ENCODE data around the gene CTIF. TPM values are rescaled to one million over a fixed set of nuclear protein-coding genes. Genes with fewer than 3 reads are reported as not detected.
A peak's percentile ranks its signal among the peaks of the same experiment; 100 is the strongest.

Gene CTIF
- polyA plus RNA-seq, 1 donor from 2014 or later: 50.2 TPM

DNA sequence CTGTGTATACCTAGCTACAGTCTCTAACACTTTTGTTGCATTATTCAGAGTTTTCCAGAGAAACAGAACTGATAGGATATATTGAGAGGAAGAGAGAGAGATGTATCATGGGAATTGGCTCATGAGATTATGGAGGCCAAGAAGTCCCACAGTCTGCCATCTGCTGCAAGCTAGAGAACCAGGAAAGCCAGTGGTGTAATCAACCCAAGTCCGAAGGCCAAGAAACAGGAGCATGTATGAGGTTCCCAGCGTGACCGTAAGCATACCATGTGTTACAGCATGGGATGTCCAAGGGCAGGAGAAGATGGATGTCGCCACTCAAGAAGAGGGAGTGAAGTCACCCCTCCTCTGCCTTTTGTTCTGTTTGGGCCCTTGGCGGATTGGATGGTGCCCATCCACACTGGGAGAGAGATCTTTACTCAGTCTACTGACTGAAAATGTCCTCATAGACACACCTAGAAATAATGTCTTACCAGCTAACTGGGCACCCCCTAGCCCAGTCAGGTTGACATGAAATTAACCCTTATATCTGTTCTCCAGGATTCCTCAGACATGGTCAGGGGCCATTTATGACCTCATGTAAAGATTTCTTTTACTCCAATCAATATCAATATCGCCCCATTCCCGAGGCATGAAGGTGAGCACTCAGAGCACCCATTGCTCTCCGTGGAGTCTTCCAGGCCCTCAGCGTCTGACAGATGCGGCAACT lies 179.6 kb downstream of the CTIF start:
- Histone ChIP-seq H4K20me1 (ENCODE audit: insufficient read depth) (no peaks in the 10 kb centered on the region), H3K27me3 (ENCODE audit: insufficient read depth, low read depth, low read length) (no peaks in the 10 kb centered on the region), H3K4me3 (ENCODE audit: low read length) (no peak overlapping the region), H3K4me2 (ENCODE audit: low read length) (no peak overlapping the region), H3K79me2 (replicated peaks; ENCODE audit: insufficient read depth, low read length) (no peaks in the 10 kb centered on the region), H3K27ac (ENCODE audit: low read length) (no peak overlapping the region), H3F3A (ENCODE audit: insufficient read depth, low read length, poor library complexity, severe bottlenecking) (no peaks in the 10 kb centered on the region), H3K9ac (ENCODE audit: low read length) (no peak overlapping the region), H3K36me3 (ENCODE audit: insufficient read depth, low read length) (no peaks in the 10 kb centered on the region), H3K9me3 (ENCODE audit: low read length) (no peaks in the 10 kb centered on the region), H2AFZ (ENCODE audit: low read depth, low read length) (no peak overlapping the region), H3K9me2 (ENCODE audit: insufficient read depth, low read length) (no peaks in the 10 kb centered on the region)
- no peak for TF ChIP-seq EZH2 (IDR thresholded peaks at IDR 0.05; ENCODE audit: borderline replicate concordance, insufficient read depth, low read length, poor library complexity, severe bottlenecking)
- TF ChIP-seq, protein P1, sequence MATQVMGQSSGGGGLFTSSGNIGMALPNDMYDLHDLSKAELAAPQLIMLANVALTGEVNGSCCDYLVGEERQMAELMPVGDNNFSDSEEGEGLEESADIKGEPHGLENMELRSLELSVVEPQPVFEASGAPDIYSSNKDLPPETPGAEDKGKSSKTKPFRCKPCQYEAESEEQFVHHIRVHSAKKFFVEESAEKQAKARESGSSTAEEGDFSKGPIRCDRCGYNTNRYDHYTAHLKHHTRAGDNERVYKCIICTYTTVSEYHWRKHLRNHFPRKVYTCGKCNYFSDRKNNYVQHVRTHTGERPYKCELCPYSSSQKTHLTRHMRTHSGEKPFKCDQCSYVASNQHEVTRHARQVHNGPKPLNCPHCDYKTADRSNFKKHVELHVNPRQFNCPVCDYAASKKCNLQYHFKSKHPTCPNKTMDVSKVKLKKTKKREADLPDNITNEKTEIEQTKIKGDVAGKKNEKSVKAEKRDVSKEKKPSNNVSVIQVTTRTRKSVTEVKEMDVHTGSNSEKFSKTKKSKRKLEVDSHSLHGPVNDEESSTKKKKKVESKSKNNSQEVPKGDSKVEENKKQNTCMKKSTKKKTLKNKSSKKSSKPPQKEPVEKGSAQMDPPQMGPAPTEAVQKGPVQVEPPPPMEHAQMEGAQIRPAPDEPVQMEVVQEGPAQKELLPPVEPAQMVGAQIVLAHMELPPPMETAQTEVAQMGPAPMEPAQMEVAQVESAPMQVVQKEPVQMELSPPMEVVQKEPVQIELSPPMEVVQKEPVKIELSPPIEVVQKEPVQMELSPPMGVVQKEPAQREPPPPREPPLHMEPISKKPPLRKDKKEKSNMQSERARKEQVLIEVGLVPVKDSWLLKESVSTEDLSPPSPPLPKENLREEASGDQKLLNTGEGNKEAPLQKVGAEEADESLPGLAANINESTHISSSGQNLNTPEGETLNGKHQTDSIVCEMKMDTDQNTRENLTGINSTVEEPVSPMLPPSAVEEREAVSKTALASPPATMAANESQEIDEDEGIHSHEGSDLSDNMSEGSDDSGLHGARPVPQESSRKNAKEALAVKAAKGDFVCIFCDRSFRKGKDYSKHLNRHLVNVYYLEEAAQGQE (IDR thresholded peaks at IDR 0.05; ENCODE audit: borderline replicate concordance): no peak

DNA sequence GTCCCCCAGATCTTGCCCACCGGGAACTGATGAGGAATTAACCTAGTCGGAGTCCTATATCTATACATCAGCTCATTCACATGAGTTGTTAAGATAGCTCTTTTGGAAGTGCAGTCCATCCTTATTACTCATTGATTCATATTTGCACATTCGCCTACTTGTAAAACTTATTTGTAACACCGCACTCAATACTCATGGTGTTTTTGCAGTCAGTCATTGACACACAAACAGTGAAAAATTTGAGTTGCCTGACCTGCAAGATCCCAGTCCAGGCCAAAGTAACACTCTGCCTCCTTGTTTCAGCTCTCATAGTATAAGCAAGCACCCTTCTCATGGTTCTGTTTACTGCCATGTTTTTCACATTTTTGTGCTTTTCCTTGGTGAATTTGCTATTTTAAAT lies 180.6 kb downstream of the CTIF start:
- Histone ChIP-seq H4K20me1 (ENCODE audit: insufficient read depth) (no peaks in the 10 kb centered on the region), H3K79me2 (replicated peaks; ENCODE audit: insufficient read depth, low read length) (no peaks in the 10 kb centered on the region), H3K27me3 (ENCODE audit: insufficient read depth, low read depth, low read length) (no peaks in the 10 kb centered on the region), H2AFZ (ENCODE audit: low read depth, low read length) (no peak overlapping the region), H3K27ac (ENCODE audit: low read length) (peak overlapping the region; percentile 81), H3K9ac (ENCODE audit: low read length) (no peak overlapping the region), H3F3A (ENCODE audit: insufficient read depth, low read length, poor library complexity, severe bottlenecking) (no peaks in the 10 kb centered on the region), H3K36me3 (ENCODE audit: insufficient read depth, low read length) (no peaks in the 10 kb centered on the region), H3K9me2 (ENCODE audit: insufficient read depth, low read length) (no peaks in the 10 kb centered on the region), H3K9me3 (ENCODE audit: low read length) (no peaks in the 10 kb centered on the region), H3K4me2 (ENCODE audit: low read length) (no peak overlapping the region), H3K4me3 (ENCODE audit: low read length) (no peak overlapping the region)
- TF ChIP-seq POLR2AphosphoS5 (IDR thresholded peaks at IDR 0.05): no peak
- TF ChIP-seq EP300 (conservative IDR thresholded peaks at IDR 0.05; ENCODE audit: poor library complexity, severe bottlenecking): no peak
- TF ChIP-seq, protein P1 (IDR thresholded peaks at IDR 0.05; ENCODE audit: borderline replicate concordance): no peak
- TF ChIP-seq TAF1 (IDR thresholded peaks at IDR 0.05; ENCODE audit: low read depth): no peak
- no peak for TF ChIP-seq EZH2 (IDR thresholded peaks at IDR 0.05; ENCODE audit: borderline replicate concordance, insufficient read depth, low read length, poor library complexity, severe bottlenecking)
- TF ChIP-seq MXI1 (conservative IDR thresholded peaks at IDR 0.05; ENCODE audit: poor library complexity, severe bottlenecking): no peak
- TF ChIP-seq SMC3 (conservative IDR thresholded peaks at IDR 0.05; ENCODE audit: poor library complexity): no peak
- TF ChIP-seq, protein P2, sequence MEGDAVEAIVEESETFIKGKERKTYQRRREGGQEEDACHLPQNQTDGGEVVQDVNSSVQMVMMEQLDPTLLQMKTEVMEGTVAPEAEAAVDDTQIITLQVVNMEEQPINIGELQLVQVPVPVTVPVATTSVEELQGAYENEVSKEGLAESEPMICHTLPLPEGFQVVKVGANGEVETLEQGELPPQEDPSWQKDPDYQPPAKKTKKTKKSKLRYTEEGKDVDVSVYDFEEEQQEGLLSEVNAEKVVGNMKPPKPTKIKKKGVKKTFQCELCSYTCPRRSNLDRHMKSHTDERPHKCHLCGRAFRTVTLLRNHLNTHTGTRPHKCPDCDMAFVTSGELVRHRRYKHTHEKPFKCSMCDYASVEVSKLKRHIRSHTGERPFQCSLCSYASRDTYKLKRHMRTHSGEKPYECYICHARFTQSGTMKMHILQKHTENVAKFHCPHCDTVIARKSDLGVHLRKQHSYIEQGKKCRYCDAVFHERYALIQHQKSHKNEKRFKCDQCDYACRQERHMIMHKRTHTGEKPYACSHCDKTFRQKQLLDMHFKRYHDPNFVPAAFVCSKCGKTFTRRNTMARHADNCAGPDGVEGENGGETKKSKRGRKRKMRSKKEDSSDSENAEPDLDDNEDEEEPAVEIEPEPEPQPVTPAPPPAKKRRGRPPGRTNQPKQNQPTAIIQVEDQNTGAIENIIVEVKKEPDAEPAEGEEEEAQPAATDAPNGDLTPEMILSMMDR (IDR thresholded peaks at IDR 0.05; ENCODE audit: poor library complexity, severe bottlenecking): no peak
- TF ChIP-seq RAD21 (conservative IDR thresholded peaks at IDR 0.05): no peak

Data from neural cell (in vitro differentiated cells).